Peyer's patch (tissue), 4 donors: ENCODE data around the gene SUN2.
"Not testable (repeated sequence)": the region's sequence is repeated elsewhere in the genome, so short reads cannot be mapped to it uniquely, and the experiment has no call there.

Experiments
- CTCF ChIP-seq, 6 experiments: fragments of 450-650 bp in 4 of 6; fragments of 200-600 bp in 2 of 6; sonication (generic) in 1 of 6; IDR thresholded peaks; one replicate each; pipeline ENCODE4 v1.5.1; 2017 to 2019; ENCODE audit warnings: antibody characterized with exemption in 6 of 6, mild to moderate bottlenecking in 3 of 6, moderate library complexity in 1 of 6
- POLR2A ChIP-seq, 2 donors: fragments of 450-650 bp; IDR thresholded peaks; one replicate each; pipeline ENCODE4 v1.5.1; 2017; ENCODE audit warnings: antibody characterized with exemption in 2 of 2, mild to moderate bottlenecking in 2 of 2, moderate library complexity in 2 of 2

DNA sequence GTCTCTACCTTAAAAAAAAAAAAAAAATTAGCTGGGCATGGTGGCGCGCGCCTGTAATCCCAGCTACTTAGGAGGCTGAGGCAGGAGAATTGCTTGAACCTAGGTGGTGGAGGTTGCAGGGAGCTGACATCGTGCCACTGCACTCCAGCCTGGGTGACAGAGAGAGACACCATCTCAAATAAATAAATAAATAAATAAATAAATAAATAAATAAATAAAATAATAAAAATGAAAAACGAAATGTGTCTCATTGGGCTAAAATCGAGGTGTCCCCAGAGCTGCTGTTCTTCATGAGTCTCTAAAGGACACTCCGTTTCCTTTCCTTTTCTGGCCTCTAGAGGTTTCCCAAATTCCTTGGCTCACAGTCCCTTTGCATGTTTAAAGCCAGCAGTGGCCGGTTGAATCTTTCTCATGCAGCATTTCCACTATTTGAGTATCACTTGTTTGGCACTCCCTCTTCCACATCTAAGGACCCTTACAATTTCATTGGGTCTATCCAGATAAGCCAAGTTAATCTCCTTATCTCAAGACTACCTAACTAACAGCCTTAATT is 49.3 kb upstream of the SUN2 start:
- TF ChIP-seq CTCF, POLR2A (IDR thresholded peaks at IDR 0.05): not testable (repeated sequence)
